Ramos (cell line): Measurements from ENCODE around the gene CCDC88B.

Experiments
- in situ Hi-C: fragments of 300-500 bp; cut with MboI; formaldehyde crosslinking; loops from one replicate; pipeline ENCODE4 v1.14.3; 2022; ENCODE audit warnings: low sequenced_read_pairs; ENCODE audit not compliant: unreplicated experiment

Gene CCDC88B

DNA sequence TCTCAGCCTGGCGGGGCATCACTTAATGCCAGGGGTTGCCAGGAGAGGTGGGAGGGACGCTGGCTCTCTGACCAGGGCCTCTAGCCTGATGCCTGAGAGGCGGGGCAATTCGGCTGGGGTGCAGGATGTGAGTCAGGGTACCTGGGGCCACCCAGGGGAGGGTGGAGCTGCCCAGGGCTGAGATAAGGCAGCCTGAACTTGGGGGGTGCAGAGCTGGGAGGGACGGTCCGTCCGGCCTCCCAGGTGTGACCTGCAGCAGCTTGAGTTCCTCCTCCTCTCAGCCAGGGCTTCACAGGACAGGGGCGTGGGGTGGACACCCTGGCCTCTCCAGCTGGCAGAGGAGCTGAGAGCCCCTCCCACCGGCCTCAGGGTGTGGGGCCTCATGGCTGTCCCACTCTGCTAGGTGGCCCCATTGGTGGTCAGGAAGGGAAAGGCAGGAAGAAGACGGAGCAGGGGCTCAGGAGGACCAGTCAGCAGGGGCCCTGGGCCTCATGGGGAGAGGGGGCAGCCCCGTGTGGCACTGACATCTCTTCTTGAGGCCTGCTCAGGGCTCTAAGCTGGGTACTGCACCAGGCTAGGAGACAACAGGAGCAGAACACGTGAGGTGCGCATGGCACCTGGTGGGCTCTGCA, 18.0 kb downstream of the CCDC88B start:
- in situ Hi-C loops = no loop called here

DNA sequence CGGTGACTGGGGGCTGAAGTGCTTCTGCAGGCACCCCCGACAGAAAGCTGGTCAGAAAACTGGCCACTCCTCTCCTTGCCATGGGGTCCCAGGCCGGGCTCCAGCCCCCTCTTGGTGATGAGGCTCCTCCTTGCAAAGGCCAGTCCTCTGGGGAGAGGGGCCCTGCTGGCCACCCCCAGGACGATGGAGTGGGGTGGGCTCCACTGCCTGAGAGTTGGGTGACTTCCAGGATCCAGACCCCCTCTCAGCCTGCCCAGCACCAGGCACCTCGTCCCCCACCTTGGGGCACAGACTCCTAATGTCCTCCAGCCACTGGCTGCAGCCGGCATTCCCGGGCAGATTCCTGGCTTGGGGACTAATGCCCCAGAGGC, 18.5 kb downstream of the CCDC88B start:
- in situ Hi-C loops = no loop called here

DNA sequence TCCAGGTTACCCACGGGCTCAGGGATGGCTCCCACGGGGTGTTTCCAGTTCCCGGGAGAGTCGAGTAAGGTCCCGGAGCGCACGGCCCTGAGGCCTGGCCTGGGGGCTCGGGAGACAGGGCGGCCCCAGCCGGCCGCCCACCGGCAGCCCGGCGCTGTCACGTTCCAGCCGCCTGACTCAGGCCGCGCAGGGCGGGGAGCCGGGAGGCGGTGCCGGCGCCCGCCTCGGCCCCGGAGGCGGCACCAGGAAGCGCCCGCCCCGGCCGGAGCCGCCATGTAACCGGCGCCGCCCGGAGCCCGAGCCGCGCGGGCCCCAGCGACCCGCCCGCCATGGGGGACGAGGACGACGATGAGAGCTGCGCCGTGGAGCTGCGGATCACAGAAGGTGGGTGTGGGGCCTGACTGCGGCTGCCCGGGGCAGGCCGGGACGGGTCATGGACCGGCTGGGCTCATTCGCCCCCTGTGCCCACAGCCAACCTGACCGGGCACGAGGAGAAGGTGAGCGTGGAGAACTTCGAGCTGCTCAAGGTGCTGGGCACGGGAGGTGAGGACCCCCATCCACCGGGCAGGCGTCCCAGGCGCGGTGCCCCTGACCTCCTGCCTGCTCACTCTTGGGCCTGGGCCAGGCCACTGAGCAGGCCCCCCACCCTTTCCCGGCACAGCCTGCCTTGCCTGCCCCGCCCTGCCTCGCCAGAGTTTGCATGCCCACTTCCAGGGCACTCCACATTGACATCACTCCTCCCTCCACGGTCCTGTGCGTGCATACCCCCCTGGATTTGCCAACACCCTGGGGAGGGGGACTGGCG, 19.1 kb downstream of the CCDC88B start, which contains the start of gene RPS6KA4:
Gene RPS6KA4 (plus strand): TSS at position 256 of the 805 bp plus-strand sequence. CDS start 74 bp downstream, at position 330.
- in situ Hi-C loops = no loop called here

DNA sequence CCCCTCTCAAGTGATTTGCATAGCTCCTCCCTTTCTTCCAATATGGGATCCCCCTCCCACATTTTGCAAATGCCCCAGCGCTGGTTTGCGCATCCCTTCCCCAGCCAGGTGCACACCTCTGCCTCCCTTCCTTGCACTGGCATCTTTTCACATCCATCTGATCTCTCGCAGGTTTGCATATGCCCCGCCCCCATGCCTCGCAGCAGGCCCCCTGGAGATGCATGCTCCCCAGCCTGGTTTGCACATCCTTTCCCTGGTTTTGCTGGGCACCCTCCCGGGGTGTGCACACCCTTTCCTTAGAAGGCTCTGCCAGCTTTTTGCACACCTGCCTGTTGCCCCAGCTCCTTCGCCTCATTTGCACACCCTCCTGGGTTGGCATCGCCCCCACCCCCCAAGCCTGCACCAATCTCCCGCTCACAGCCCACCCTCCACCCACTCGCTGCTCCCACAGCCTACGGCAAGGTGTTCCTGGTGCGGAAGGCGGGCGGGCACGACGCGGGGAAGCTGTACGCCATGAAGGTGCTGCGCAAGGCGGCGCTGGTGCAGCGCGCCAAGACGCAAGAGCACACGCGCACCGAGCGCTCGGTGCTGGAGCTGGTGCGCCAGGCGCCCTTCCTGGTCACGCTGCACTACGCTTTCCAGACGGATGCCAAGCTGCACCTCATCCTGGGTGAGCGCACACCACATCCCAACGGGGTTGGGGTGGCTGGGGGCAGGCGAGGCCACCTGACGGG, 19.9 kb downstream of the CCDC88B start:
- in situ Hi-C loops = no loop called here

DNA sequence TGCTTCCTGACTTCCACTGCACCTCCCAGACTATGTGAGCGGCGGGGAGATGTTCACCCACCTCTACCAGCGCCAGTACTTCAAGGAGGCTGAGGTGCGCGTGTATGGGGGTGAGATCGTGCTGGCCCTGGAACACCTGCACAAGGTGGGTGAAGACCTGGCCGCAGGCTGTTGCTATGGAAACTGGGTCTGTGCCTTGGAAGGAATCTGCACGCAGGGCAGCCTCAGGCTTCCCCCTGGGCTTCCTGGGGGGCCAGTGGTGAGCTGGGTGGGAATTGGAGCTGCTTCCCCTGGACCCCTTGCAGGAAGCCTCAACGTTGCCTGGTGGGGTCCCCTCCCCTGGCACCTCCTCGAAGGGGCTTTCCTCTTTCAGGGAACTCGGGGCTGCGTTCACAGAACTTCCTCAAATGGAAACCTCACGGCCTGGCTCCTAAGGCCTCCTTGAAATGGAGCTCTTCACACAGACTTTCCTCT, 20.5 kb downstream of the CCDC88B start:
- in situ Hi-C loops = no loop called here

DNA sequence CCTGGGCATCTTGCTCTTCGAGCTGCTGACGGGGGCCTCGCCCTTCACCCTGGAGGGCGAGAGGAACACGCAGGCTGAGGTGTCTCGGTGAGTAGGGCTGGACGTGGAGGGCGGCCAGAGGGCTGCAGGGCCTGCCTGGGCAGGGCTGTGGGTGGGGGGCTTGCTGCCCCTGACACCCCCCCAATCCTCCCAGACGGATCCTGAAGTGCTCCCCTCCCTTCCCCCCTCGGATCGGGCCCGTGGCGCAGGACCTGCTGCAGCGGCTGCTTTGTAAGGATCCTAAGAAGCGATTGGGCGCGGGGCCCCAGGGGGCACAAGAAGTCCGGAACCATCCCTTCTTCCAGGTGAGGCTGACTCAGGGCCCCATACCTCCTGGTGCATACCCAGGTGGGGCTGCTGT, 21.7 kb downstream of the CCDC88B start:
- in situ Hi-C loops = no loop called here

DNA sequence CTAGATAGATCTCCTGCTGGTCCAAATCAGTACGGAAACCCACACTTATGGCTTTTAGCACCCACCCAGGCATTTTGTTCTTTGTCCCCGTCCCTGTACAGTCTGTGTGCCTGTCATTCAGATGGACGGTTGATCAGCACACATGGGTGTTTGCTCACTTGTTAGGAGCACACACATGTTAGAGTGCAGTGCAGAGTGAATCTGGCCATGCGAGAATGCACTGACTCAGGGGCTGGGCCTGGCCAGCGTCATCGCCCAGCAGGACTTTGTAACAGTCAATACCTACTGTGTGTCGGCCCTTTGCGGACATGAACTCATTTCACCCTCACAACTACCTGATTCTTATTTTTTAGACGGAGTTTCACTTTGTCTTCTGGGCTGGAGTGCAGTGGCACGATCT, 22.3 kb downstream of the CCDC88B start:
- in situ Hi-C loops = no loop called here

DNA sequence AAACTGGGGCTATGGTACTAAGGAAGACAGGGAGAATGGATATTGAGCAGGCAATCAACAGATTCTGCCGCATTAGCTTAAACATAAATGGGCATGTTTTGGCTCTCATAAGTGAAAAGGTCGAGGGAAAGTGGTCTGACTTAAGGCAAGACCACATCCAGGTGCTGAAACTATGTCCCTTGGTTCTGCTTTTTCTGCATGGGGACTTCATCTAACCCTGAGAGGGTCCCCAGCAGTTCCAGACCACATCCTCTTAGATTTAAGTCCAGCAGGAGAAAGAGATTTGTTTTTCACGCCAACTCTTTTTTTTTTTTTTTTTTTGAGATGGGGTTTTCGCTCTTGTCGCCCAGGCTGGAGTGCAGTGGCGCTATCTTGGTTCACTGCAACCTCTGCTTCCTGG, 24.4 kb downstream of the CCDC88B start:
- in situ Hi-C loops = no loop called here

DNA sequence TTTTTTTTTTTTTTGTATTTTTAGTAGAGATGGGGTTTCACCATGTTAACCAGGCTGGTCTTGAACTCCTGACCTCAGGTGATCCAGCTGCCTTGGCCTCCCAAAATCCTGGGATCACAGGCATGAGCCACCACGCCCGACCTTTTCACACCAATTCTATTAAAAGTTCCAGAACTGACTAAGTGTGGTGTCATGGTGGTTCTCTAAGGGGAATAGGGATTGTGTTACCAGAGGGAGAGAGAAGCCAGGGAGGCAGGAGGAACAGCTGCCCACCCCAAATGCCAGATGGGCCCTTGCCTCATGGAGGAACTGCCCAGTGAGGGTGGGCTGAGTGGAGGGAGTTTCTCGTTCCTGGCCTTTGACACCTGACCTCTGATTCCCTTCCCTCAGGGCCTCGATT, 24.9 kb downstream of the CCDC88B start:
- in situ Hi-C loops = no loop called here

DNA sequence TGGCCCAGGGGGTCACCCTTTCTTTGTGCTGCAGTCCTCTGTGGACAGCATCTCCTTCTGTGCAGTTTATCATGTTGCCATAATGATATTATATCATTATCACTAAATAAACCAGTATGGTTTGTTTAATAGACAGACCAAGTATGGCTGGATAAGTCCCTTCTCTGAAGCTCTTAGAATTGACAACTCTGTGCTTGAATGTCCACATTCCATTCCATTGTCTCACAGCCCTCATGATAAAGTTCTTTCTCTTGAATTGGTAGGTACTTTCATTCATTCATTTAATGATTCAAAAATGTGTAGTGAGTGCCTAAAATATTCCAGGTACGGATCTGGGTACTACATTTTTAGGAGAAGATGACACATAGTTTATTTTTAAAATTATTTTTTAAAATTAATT, 26.7 kb downstream of the CCDC88B start:
- in situ Hi-C loops = no loop called here

DNA sequence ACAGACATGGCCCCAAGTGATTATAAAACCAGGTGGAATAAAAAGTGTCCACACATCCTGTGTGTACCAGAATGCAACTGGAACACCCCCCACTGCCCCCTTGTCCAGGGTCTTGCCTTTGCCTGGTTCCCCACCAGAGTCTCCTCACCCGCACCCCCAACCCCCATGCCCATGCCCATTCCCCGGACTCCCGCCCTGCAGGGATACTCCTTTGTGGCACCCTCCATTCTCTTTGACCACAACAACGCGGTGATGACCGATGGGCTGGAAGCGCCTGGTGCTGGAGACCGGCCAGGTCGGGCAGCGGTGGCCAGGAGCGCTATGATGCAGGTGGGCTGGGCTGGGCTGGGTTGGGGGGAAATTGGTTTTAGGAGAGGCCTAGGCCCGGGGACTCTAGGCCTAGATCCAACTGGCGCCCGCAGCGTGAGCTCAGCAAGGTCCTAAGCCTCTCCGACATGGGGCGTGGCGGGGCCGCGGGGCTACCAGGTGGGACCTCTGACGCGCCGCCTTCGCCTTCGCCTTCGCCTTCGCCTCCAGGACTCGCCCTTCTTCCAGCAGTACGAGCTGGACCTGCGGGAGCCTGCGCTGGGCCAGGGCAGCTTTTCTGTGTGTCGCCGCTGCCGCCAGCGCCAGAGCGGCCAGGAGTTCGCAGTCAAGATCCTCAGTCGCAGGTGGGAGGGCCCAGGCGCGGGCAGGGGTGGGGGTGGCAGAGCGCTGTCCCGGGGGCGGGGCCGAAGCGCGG, 28.1 kb downstream of the CCDC88B start:
- in situ Hi-C loops = no loop called here

DNA sequence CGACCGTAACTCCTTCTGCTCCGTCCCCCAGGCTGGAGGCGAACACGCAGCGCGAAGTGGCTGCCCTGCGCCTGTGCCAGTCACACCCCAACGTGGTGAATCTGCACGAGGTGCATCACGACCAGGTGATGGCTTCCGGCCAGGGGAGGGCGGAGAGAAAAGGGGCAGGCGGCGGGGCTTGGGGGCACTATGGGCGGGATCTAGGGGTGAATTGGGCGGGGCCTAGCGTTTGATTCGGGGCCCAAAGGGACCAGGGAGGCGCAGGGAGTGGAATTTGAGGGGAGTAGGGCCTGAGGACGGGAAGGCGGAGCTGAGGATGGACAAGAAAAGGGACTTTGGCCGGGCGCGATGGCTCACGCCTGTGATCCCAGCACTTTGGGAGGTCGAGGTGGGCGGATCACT, 28.7 kb downstream of the CCDC88B start:
- in situ Hi-C loops = no loop called here

DNA sequence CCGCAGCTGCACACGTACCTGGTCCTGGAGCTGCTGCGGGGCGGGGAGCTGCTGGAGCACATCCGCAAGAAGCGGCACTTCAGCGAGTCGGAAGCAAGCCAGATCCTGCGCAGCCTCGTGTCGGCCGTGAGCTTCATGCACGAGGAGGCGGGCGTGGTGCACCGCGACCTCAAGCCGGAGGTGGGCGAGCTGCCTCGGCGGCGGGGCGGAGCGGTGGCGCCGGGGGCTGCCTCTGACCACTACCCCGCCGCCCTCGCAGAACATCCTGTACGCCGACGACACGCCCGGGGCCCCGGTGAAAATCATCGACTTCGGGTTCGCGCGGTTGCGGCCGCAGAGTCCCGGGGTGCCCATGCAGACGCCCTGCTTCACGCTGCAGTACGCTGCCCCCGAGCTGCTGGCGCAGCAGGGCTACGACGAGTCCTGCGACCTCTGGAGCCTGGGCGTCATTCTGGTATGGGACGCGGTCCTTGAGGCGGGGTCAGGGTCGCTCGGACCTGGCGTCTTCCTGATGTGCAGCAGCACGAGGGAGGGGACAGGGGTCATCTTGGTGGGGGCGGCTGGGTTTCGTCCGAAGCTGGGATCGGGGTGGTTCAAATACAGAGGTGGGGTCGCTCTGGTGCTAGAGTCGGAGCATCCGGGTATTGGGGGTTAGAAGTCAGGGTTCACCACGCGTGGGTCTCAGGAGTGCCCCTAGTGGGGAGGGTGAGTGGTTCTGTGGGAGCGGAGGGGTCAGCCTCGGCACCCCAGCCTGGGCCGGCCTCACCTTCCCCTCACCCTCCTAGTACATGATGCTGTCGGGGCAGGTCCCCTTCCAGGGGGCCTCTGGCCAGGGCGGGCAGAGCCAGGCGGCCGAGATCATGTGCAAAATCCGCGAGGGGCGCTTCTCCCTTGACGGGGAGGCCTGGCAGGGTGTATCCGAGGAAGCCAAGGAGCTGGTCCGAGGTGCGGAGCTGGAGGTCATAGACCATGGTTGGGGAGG, 29.7 kb downstream of the CCDC88B start:
- in situ Hi-C loops = no loop called here

DNA sequence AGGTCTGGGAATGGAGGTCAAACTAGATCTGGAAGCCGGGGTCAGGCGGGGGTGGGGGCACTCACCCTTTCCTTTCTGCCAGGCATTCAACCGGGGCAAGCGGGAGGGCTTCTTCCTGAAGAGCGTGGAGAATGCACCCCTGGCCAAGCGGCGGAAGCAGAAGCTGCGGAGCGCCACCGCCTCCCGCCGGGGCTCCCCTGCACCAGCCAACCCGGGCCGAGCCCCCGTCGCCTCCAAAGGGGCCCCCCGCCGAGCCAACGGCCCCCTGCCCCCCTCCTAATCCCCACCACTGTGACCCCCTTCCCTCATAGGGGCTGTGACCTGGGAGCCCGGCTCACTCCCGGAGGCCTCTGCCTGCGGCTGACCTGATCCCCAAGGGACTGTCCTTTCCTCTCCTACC, 31.2 kb downstream of the CCDC88B start:
- in situ Hi-C loops = no loop called here

DNA sequence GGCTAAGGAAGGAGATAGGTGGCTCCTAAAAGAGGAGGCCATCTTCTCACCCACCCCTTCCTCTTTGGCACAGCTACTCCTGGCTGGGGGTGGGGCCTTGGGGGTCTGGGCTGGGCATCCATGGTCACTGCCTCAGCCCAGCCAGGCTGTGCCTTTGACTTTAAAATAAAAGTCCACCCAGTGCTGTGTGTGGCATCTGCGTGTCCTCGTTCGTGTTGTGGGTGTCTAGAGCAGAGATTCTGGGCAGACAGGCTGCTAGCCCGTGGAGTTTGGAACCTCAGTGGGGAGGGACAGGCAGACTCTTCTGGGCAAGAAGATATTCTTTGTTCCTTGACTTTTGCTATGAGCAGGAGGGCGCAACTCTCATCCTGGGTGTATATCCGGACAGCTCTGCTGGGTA, 32.0 kb downstream of the CCDC88B start:
- in situ Hi-C loops = no loop called here

DNA sequence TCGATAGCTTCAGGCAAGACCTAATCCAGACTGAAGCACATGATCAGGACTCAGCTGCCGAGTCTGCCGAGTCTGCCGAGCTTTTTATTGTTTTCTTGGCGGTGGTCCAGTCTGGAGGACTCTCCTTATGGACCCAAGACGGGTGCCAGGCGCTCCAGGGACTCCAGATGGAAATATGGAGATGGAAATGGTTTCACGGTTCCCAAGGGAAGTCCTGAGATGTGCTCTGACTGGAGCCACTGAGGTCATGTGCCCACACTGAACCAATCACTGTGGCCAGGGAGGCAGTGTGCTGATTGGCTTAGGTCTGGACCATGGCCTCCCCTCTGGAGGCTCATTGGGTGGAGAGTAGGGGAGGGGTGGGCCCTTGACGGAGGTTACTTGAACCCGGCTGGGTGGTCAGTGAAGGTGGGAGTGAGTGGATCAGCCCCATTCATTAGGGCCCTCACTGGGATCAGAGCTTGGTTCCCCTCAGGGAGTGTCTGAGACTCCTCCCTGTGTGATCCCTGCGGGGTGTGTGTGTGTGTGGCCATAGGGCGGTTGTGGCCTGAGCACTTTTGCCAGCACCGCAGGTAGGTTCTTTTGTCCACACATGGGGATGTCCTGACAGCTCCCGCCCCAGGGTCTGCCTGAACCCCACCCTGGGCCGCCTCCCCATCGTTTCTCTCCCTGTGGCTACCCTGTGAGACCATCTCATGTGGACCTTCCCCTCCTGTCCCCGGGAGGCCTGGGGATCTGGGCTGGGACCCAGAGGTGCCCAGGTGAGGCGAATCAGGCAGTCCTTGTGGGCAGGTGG, 33.0 kb downstream of the CCDC88B start:
- in situ Hi-C loops = no loop called here

DNA sequence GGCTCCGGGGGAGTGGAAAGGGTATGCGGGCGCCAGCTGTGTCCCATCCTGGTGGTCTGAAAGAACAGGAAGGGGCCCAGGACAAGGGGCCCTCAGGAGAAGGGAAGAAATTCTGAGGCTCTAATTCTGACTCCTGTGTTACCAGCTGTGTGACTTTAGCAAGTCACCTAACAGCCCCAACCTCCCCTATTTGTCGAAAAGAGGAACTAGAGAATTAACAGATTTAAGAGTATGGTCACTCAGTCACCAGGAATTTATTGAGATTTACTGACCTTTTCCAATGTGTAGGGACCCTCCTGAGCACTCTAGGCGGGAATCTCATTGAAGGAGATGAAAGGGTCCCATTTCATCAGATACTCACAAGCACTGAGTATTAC, 33.6 kb downstream of the CCDC88B start:
- in situ Hi-C loops = no loop called here

DNA sequence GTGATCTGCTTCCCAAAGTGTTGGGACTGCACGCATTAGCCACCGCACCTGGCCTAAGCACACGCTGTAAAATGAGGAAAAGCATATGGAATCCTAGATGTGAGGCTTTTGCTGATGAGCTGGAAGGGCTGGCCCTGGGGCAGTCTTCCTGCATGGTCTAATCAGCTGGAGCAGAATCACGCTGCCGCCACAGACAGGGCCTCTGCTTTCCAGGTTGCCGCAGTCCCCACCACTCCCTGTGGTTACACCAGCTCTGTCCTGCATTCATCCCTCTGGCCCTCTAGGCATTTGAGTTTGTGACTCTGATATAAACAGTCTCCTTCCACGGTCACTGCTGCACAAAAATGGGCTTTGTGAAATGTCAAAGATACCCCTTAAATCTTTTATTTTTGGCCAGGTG, 36.1 kb downstream of the CCDC88B start:
- in situ Hi-C loops = no loop called here
